ENCODE data around the gene SPEG. TPM values are rescaled to one million over a fixed set of nuclear protein-coding genes. Genes with fewer than 3 reads are reported as not detected.

Gene SPEG
- total RNA-seq, 2 donors from 2014 or later = 175 to 217 TPM

DNA sequence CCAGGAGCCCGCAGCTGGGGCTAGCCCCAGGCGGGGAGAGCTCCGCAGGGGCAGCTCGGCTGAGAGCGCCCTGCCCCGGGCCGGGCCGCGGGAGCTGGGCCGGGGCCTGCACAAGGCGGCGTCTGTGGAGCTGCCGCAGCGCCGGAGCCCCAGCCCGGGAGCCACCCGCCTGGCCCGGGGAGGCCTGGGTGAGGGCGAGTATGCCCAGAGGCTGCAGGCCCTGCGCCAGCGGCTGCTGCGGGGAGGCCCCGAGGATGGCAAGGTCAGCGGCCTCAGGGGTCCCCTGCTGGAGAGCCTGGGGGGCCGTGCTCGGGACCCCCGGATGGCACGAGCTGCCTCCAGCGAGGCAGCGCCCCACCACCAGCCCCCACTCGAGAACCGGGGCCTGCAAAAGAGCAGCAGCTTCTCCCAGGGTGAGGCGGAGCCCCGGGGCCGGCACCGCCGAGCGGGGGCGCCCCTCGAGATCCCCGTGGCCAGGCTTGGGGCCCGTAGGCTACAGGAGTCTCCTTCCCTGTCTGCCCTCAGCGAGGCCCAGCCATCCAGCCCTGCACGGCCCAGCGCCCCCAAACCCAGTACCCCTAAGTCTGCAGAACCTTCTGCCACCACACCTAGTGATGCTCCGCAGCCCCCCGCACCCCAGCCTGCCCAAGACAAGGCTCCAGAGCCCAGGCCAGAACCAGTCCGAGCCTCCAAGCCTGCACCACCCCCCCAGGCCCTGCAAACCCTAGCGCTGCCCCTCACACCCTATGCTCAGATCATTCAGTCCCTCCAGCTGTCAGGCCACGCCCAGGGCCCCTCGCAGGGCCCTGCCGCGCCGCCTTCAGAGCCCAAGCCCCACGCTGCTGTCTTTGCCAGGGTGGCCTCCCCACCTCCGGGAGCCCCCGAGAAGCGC lies 49.1 kb downstream of the SPEG start:
- DNase-seq (ENCODE audit: low spot score) = no peak
- intact Hi-C loops (cut with DNase I) = no loop called here

GRCh38 chr2:219484343-219485200 lies 49.9 kb downstream of the SPEG start:
- intact Hi-C loops (cut with DNase I) = no loop called here

GRCh38 chr2:219485201-219485580 lies 50.5 kb downstream of the SPEG start:
- intact Hi-C loops (cut with DNase I) = no loop called here
- DNase-seq (ENCODE audit: low spot score) = no peak

More at GRCh38 chr2:219484343-219485200, 49.9 kb downstream of the SPEG start:
- no peak for DNase-seq (ENCODE audit: low spot score)

- DNase-seq (ENCODE audit: low spot score) = no peak
- intact Hi-C loops (cut with DNase I) = no loop called here
Observed at GRCh38 chr2:219486380-219486959, 51.8 kb downstream of the SPEG start.

DNA sequence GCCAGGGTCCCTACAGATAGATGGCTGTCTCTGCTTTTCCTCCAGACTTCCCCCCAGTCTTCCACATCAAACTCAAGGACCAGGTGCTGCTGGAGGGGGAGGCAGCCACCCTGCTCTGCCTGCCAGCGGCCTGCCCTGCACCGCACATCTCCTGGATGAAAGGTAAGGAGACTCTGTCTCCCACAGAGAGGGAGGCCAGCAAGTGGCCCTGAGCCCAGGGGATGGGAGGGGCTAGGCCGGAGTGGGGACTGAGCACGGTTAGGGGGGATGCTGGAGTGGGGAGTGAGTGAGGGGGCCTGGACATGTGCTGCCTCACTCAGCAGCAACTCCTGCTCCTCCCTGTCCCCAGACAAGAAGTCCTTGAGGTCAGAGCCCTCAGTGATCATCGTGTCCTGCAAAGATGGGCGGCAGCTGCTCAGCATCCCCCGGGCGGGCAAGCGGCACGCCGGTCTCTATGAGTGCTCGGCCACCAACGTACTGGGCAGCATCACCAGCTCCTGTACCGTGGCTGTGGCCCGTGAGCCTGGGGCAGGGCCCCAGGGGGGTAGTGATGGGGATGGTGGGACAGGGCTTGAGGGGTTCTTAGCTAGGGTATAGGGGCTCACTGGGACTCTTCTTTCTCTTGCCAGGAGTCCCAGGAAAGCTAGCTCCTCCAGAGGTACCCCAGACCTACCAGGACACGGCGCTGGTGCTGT lies 53.7 kb downstream of the SPEG start:
- intact Hi-C loops (cut with DNase I) = no loop called here
- no peak for DNase-seq (ENCODE audit: low spot score)

DNA sequence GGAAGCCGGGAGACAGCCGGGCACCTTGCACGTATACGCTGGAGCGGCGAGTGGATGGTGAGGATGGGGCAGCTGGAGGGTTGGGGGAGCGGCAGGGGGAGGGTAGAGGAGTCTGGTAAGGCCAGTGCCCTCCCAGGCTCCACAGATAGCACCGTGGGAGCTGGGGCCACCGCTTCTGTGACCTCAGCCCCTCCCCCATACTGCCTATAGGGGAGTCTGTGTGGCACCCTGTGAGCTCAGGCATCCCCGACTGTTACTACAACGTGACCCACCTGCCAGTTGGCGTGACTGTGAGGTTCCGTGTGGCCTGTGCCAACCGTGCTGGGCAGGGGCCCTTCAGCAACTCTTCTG lies 54.2 kb downstream of the SPEG start:
- intact Hi-C loops (cut with DNase I) = no loop called here
- no peak for DNase-seq (ENCODE audit: low spot score)

- intact Hi-C loops (cut with DNase I) = no loop called here
- DNase-seq (ENCODE audit: low spot score) = no peak
Observed at GRCh38 chr2:219489315-219489714, 54.7 kb downstream of the SPEG start.

- intact Hi-C loops (cut with DNase I) = no loop called here
- DNase-seq (ENCODE audit: low spot score) = no peak
Observed at GRCh38 chr2:219490186-219490585, 55.5 kb downstream of the SPEG start.

DNA sequence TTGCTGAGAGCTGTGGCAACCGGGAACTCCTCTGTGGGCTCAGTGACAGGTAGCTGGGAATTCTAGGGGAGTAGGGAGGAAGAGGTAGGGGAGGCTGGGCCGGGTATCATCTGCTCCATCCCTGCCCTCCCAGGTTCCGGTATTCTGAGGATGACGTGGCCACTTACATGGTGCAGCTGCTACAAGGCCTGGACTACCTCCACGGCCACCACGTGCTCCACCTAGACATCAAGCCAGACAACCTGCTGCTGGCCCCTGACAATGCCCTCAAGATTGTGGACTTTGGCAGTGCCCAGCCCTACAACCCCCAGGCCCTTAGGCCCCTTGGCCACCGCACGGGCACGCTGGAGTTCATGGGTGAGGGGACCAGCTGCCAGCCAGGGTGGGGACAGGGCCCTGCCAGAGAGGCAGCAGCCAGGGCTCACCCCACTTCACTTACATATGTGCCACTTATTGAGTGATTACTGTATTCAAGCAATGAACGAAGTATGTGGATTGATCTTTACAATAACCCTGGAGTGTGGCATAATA lies 56.0 kb downstream of the SPEG start:
- no peak for DNase-seq (ENCODE audit: low spot score)
- intact Hi-C loops (cut with DNase I) = no loop called here

- intact Hi-C loops (cut with DNase I) = no loop called here
- DNase-seq (ENCODE audit: low spot score) = no peak
Observed at GRCh38 chr2:219491278-219491963, 56.8 kb downstream of the SPEG start.

DNA sequence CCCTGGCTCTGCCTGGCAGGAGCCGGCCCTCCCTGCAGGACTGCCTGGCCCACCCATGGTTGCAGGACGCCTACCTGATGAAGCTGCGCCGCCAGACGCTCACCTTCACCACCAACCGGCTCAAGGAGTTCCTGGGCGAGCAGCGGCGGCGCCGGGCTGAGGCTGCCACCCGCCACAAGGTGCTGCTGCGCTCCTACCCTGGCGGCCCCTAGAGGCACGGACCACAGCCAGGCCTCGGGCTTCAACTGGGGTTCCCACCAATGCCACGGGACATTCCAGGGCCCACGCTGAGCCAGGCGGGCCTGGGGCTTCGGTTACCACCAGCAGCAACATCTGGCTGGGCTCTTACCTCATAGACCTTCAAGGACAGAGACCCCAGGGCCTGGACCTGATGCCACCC lies 57.9 kb downstream of the SPEG start:
- intact Hi-C loops (cut with DNase I) = no loop called here
- DNase-seq (ENCODE audit: low spot score) = no peak

DNA sequence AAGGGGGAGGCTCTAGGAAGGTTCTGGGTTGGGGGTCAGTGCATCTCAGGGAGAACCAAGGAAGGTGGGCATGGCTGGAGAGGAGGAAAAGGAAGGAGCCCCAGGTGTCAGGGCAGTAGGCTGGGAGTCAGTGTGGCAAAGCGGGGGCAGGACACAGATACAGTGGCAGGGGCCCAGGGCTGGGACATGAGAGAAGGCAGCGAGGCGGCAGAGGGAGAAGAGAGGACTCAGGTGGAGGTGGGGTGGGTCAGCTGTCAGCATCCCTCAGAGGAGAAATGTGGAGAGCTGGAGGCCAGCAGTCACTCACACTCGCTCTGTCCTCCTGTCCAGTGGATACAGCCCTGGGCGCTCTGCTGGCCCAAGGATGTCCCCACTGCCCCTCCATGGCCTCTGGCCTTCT lies 58.4 kb downstream of the SPEG start:
- intact Hi-C loops (cut with DNase I) = no loop called here
- DNase-seq (ENCODE audit: low spot score) = no peak

- DNase-seq (ENCODE audit: low spot score) = no peak
- intact Hi-C loops (cut with DNase I) = no loop called here
Observed at GRCh38 chr2:219494952-219495530, 60.4 kb downstream of the SPEG start.

GRCh38 chr2:219495531-219496122 lies 61.0 kb downstream of the SPEG start:
- intact Hi-C loops (cut with DNase I) = no loop called here
- DNase-seq (ENCODE audit: low spot score) = no peak

- intact Hi-C loops (cut with DNase I) = no loop called here
- DNase-seq (ENCODE audit: low spot score) = no peak
Observed at GRCh38 chr2:219496247-219496824, 61.7 kb downstream of the SPEG start.

DNA sequence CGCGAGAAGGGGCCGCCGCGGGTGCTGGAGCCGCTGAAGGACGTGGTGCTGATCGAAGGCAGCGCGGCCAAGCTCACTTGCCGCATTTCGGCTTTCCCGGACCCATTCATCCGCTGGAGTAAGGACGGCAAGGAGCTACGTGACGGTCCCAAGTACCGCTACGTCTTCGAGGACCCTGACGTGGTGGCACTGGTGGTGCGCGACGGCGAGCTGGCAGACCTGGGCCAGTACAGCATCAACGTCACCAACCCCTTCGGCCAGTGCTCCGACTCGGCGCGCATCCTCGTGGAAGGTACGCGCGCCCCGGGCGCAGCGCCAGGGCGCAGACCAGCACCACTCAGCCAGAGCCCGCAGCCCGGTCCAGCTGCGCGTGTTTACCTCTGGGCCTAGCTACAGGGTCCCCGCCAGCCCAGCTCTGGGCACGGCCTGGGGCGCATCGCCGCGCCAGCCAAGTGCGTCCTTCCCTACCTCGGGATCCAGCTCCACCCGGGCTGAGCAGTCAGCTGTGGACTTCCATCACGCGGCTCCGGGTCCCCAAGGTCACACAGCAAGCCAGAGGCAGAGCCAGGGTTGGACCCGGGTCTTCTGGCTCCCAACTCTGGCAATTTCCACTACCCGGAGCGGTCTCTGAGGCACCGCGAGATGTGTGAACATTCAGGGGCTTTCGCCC lies 62.3 kb downstream of the SPEG start:
- no peak for DNase-seq (ENCODE audit: low spot score)
- intact Hi-C loops (cut with DNase I) = no loop called here
